HG03378 (cell line): ENCODE results near the gene PTPN23.

Experiments used
- ATAC-seq: cut with Tn5 transposase; IDR thresholded peaks from one replicate; pipeline ENCODE4 v1.9.1; 2021; ENCODE audit warnings: mild to moderate bottlenecking, moderate library complexity; ENCODE audit not compliant: unreplicated experiment

PTPN23 gene

GRCh38 chr3:47418167-47419082, 37.6 kb downstream of the PTPN23 start:
- ATAC-seq = no peak

GRCh38 chr3:47419083-47420043, 38.5 kb downstream of the PTPN23 start:
- no peak for ATAC-seq

GRCh38 chr3:47420044-47420430, 39.2 kb downstream of the PTPN23 start:
- no peak for ATAC-seq

GRCh38 chr3:47420511-47421484, 40.0 kb downstream of the PTPN23 start:
- peak; percentile 75 for ATAC-seq

- ATAC-seq = no peak
Measured at GRCh38 chr3:47421741-47422649, 41.2 kb downstream of the PTPN23 start.

- no peak for ATAC-seq
Measured at GRCh38 chr3:47422743-47423142, 41.9 kb downstream of the PTPN23 start.

GRCh38 chr3:47423548-47424145, 42.8 kb downstream of the PTPN23 start:
- ATAC-seq = no peak

- ATAC-seq = no peak
Measured at GRCh38 chr3:47424434-47425382, 43.9 kb downstream of the PTPN23 start.

- ATAC-seq = no peak
Measured at GRCh38 chr3:47425383-47425778, 44.6 kb downstream of the PTPN23 start.

- no peak for ATAC-seq
Measured at GRCh38 chr3:47425959-47426358, 45.1 kb downstream of the PTPN23 start.

- ATAC-seq = no peak
Measured at GRCh38 chr3:47427866-47428265, 47.0 kb downstream of the PTPN23 start.

- ATAC-seq = no peak
Measured at GRCh38 chr3:47428662-47429061, 47.8 kb downstream of the PTPN23 start.

- ATAC-seq = no peak
Measured at GRCh38 chr3:47429476-47430270, 48.9 kb downstream of the PTPN23 start.

- no peak for ATAC-seq
Measured at GRCh38 chr3:47430606-47431005, 49.8 kb downstream of the PTPN23 start.

GRCh38 chr3:47431225-47431624, 50.4 kb downstream of the PTPN23 start:
- no peak for ATAC-seq

GRCh38 chr3:47432673-47433072, 51.9 kb downstream of the PTPN23 start:
- no peak for ATAC-seq

GRCh38 chr3:47433796-47434195, 53.0 kb downstream of the PTPN23 start:
- ATAC-seq = no peak
